Ectodermal cell (in vitro differentiated cells): ENCODE measurements around the gene NDUFA6.
"Not testable (repeated sequence)": the region's sequence is repeated elsewhere in the genome, so short reads cannot be mapped to it uniquely, and the experiment has no call there.

ENCODE experiments used
- H3K27ac ChIP-seq: 2 replicates; pipeline ENCODE4 v1.7.0; 2013; ENCODE audit warnings: mild to moderate bottlenecking, low read depth, low read length; ENCODE audit not compliant: insufficient read depth, poor library complexity, severe bottlenecking
- H3K27me3 ChIP-seq: 2 replicates; pipeline ENCODE4 v1.7.0; 2013; ENCODE audit warnings: mild to moderate bottlenecking, low read length; ENCODE audit not compliant: insufficient read depth, control insufficient read depth, poor library complexity, severe bottlenecking
- H3K36me3 ChIP-seq: one replicate; pipeline ENCODE4 v1.7.0; 2013; ENCODE audit warnings: low read length; ENCODE audit not compliant: control insufficient read depth, insufficient read depth
- H3K4me1 ChIP-seq: one replicate; pipeline ENCODE4 v1.7.0; 2013; ENCODE audit warnings: low read length; ENCODE audit not compliant: control insufficient read depth, insufficient read depth
- H3K4me3 ChIP-seq: 2 replicates; pipeline ENCODE4 v1.7.0; 2013; ENCODE audit warnings: low read depth, low read length, control low read depth; ENCODE audit not compliant: insufficient read depth
- H3K9me3 ChIP-seq: 2 replicates; pipeline ENCODE4 v1.7.0; 2013; ENCODE audit warnings: mild to moderate bottlenecking, low read length, moderate library complexity; ENCODE audit not compliant: control insufficient read depth
- WGBS, 2 experiments: methylation state at CpG; one replicate each; pipeline ENCODE4 v1.1.7; 2013; ENCODE audit warnings: missing lambda C conversion rate in 2 of 2; 5-methylcytosine and 5-hydroxymethylcytosine counted together

Gene NDUFA6

GRCh38 chr22:42114721-42115120, 24.1 kb upstream of the NDUFA6 start:
- H3K36me3 ChIP-seq: no peaks in the 10 kb centered on the region
- 89 to 91% methylated on average over 7 of the region's 7 CpGs for WGBS, 2 experiments
- H3K4me3 ChIP-seq: no peak overlapping the region
- H3K9me3 ChIP-seq: peaks cover 9% of the 10 kb centered on the region
- H3K27ac ChIP-seq: no peak overlapping the region
- H3K27me3 ChIP-seq: no peaks in the 10 kb centered on the region
- no peaks in the 10 kb centered on the region for H3K4me1 ChIP-seq

GRCh38 chr22:42112793-42113192, 22.2 kb upstream of the NDUFA6 start:
- H3K4me3 ChIP-seq, H3K9me3 ChIP-seq, H3K27me3 ChIP-seq, H3K27ac ChIP-seq, H3K36me3 ChIP-seq, H3K4me1 ChIP-seq: not testable (repeated sequence)
- WGBS, 2 experiments: 15 to 21% methylated on average over 2 to 4 of the region's 4 CpGs

- H3K9me3 ChIP-seq: peaks cover 7% of the 10 kb centered on the region
- no peaks in the 10 kb centered on the region for H3K4me1 ChIP-seq
- no peak overlapping the region for H3K4me3 ChIP-seq
- no peaks in the 10 kb centered on the region for H3K27me3 ChIP-seq
- 88 to 94% methylated on average over 3 to 4 of the region's 4 CpGs for WGBS, 2 experiments
- H3K27ac ChIP-seq: no peak overlapping the region
- no peaks in the 10 kb centered on the region for H3K36me3 ChIP-seq
These were observed 21.2 kb upstream of the NDUFA6 start for GRCh38 chr22:42111798-42112197.

- Histone ChIP-seq H3K27ac (no peak overlapping the region), H3K36me3 (no peaks in the 10 kb centered on the region), H3K27me3 (no peaks in the 10 kb centered on the region), H3K9me3 (no peaks in the 10 kb centered on the region), H3K4me1 (no peaks in the 10 kb centered on the region), H3K4me3 (no peak overlapping the region)
- WGBS, 2 experiments: 94% methylated on average over 18 of the region's 18 CpGs
These were observed 18.3 kb upstream of the NDUFA6 start for GRCh38 chr22:42108848-42109247.

DNA sequence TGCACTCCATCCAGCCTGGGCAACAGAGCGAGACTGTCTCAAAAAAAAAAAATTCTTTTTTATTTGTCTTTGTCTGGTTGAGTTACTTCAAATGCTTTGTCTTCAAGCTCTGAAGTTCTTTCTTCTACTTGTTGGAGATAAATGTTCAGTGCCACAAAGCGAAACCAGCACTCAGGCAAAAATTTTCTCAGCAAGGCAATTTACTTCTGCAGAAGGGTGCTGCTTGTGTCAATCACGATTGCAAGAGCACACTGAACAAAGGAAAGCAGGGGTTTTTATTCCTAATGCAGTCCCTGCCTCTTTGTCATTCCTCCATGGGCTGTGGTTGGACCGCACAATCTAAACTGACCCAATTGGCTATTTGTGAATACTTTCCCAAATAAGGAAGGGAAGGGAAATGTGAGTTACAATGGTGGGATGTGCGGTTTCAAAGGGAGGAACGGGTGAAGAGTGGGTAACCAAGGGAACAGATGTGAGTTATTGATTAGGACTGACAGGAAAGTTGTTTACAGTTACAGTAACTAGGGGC, 13.8 kb upstream of the NDUFA6 start:
- not testable (repeated sequence) for H3K4me3 ChIP-seq, H3K36me3 ChIP-seq, H3K4me1 ChIP-seq, H3K27ac ChIP-seq, H3K27me3 ChIP-seq, H3K9me3 ChIP-seq
- WGBS, 2 experiments: 90 to 94% methylated on average over 6 of the region's 6 CpGs

- no peak overlapping the region for H3K27ac ChIP-seq
- no peaks in the 10 kb centered on the region for H3K4me1 ChIP-seq
- no peaks in the 10 kb centered on the region for H3K36me3 ChIP-seq
- no peak overlapping the region for H3K4me3 ChIP-seq
- 88 to 99% methylated on average over 3 of the region's 3 CpGs for WGBS, 2 experiments
- no peaks in the 10 kb centered on the region for H3K27me3 ChIP-seq
- peaks cover 2% of the 10 kb centered on the region for H3K9me3 ChIP-seq
These were observed 10.6 kb upstream of the NDUFA6 start for GRCh38 chr22:42101199-42101598.

GRCh38 chr22:42091455-42091782, 847 bp upstream of the NDUFA6 start:
- Histone ChIP-seq H3K36me3 (peaks cover 8% of the 10 kb centered on the region), H3K4me3 (peak overlapping the region; percentile 55), H3K9me3 (no peaks in the 10 kb centered on the region), H3K27me3 (peaks cover 4% of the 10 kb centered on the region), H3K27ac (no peak overlapping the region), H3K4me1 (no peaks in the 10 kb centered on the region)
- 49 to 54% methylated on average over 6 to 7 of the region's 7 CpGs for WGBS, 2 experiments

DNA sequence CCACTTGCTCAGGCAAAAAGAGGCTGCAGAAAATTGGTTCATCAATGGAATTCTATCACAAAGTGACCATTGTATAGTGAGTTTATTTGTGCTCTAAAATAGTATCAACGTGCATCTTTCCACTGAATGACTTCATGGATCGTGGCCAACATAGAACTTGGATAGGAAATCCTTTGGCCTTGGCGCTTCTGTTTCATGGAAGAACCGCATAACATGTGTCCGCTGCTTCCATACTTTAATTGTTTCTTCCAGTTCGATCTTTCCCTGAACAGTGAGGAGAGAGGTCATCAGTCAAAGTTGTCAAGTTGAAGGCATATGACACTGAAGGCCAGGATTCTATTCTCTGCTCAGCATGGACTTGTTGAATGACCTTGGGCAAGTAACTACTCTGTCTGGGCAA, 4.5 kb downstream of the NDUFA6 start:
- Histone ChIP-seq H3K9me3 (no peaks in the 10 kb centered on the region), H3K27me3 (no peaks in the 10 kb centered on the region), H3K27ac (no peak overlapping the region), H3K36me3 (peaks cover 26% of the 10 kb centered on the region), H3K4me3 (no peak overlapping the region), H3K4me1 (no peaks in the 10 kb centered on the region)
- 95 to 96% methylated on average over 6 of the region's 6 CpGs for WGBS, 2 experiments

GRCh38 chr22:42084874-42085273, 5.7 kb downstream of the NDUFA6 start:
- WGBS, 2 experiments: 90 to 93% methylated on average over 8 of the region's 8 CpGs
- Histone ChIP-seq H3K27ac (no peak overlapping the region), H3K27me3 (no peaks in the 10 kb centered on the region), H3K4me1 (no peaks in the 10 kb centered on the region), H3K36me3 (peaks cover 26% of the 10 kb centered on the region), H3K4me3 (no peak overlapping the region), H3K9me3 (no peaks in the 10 kb centered on the region)

GRCh38 chr22:42083119-42083518, 7.5 kb downstream of the NDUFA6 start:
- Histone ChIP-seq H3K4me3 (no peak overlapping the region), H3K9me3 (no peaks in the 10 kb centered on the region), H3K27me3 (no peaks in the 10 kb centered on the region), H3K36me3 (peaks cover 19% of the 10 kb centered on the region), H3K4me1 (peaks cover 3% of the 10 kb centered on the region), H3K27ac (no peak overlapping the region)
- 90 to 94% methylated on average over 4 of the region's 4 CpGs for WGBS, 2 experiments

DNA sequence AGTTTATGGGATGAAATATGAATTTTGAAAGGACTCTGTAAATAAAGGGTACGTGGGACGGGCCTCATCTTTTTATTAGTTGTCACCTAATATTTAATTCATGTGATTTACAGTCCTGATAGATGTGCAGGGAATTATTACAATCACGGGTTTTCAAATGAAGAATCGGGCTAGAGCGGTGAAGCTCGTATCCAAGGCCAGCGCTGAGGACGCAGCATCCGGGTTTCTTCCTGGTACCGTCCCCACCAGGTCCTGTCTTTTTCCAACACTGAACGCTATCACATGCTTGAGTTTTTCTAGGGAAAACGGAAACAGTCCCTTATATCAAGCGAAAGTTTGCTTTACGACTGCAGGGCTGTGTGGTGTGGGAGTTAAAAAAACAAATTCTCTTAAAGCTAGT, 10.3 kb downstream of the NDUFA6 start:
- Histone ChIP-seq H3K27ac (no peak overlapping the region), H3K27me3 (no peaks in the 10 kb centered on the region), H3K4me3 (peak overlapping the region; percentile 71), H3K36me3 (peaks cover 6% of the 10 kb centered on the region), H3K4me1 (peaks cover 3% of the 10 kb centered on the region), H3K9me3 (no peaks in the 10 kb centered on the region)
- WGBS, 2 experiments: 31 to 32% methylated on average over 12 to 14 of the region's 14 CpGs
